Measurements from ENCODE around the gene MSI2. TPM values are rescaled to one million over a fixed set of nuclear protein-coding genes. Genes with fewer than 3 reads are reported as not detected.

The MSI2 gene
- total and polyA plus RNA-seq, 9 of the 15 experiments (the other 6 are each of a cell fraction or from before 2014, with no cell fraction given), result 4.6 to 61.8 (median 42.4) TPM

DNA sequence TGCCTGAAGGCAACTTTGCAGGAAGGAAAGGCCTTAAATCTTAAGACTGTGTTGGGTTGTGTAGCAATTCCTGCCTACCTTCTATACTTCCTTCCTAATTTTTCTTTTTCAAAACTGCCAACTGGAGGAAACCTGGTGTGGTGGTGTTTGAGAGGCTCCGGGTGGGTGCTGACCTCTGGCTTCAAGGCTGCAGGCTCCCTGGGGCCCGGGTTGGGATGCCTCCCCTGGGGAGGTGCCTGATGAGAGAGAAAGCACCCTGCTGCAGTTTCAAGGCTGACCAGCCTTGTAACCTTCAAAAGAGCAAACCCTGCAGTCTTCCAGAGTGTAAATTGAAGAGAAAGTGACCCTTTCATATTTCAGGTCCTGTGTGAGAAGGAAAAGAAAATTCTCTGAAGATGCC lies 55.9 kb downstream of the MSI2 start:
- ATAC-seq (no peak), FAIRE-seq (no peak), DNase-seq (ENCODE audit: extremely low read depth in 1 of 4, low spot score in 3 of 4) (no peak)
- TF ChIP-seq ATF7 (IDR thresholded peaks at IDR 0.05) (no peak), ZZZ3 (IDR thresholded peaks at IDR 0.05) (no peak), MBD2 (IDR thresholded peaks at IDR 0.05; ENCODE audit: borderline replicate concordance, low read depth) (no peak), LEF1 (IDR thresholded peaks at IDR 0.05) (no peak)
- H3K79me2 ChIP-seq (ENCODE audit: control insufficient read depth, insufficient read depth, low read length), result peaks cover 7% of the 10 kb centered on the region; the same call in 1 of the 3 replicates
- no peak overlapping the region for H3K27ac ChIP-seq (ENCODE audit: extremely low read depth, low read depth, low read length)
- H3K27me3 ChIP-seq (ENCODE audit: control insufficient read depth in 2 of 2, insufficient read depth in 2 of 2, low read length in 2 of 2), result no peaks in the 10 kb centered on the region
- WGBS (ENCODE audit: insufficient coverage, low coverage, missing lambda C conversion rate), result 50% methylated on average over 1 of the region's 2 CpGs
- H3K4me2 ChIP-seq (ENCODE audit: insufficient read depth, low read length), result no peak overlapping the region
- H4K20me1 ChIP-seq (replicated peaks; ENCODE audit: control insufficient read depth, insufficient read depth, low read length), result 0 out of 2 replicates have a peak, but pooled peaks cover 11% of the 10 kb centered on the region
- H3K4me3 ChIP-seq, result no peak overlapping the region
- no peak overlapping the region for H3K9ac ChIP-seq (ENCODE audit: insufficient read depth in 1 of 2, low read depth in 2 of 2, low read length in 2 of 2)
- H2AFZ ChIP-seq (ENCODE audit: low read depth, low read length), result no peak overlapping the region
- intact Hi-C loops (cut with micrococcal nuclease), result no loop called here
- ChIA-PET POLR2A (no interaction called here), CTCF (ENCODE audit: low intra/inter-chr PET ratio) (no interaction called here)
- in situ Hi-C loops (cut with MboI), result no loop called here
- H3K36me3 ChIP-seq (ENCODE audit: control insufficient read depth, insufficient read depth, low read length), result peaks cover 32% of the 10 kb centered on the region; the same call in 2 of the 3 replicates
- H3K9me1 ChIP-seq (ENCODE audit: control insufficient read depth, insufficient read depth, low read length), result no peaks in the 10 kb centered on the region
- H3K9me3 ChIP-seq (replicated peaks; ENCODE audit: control insufficient read depth, insufficient read depth, low read depth, low read length), result no peaks in the 10 kb centered on the region
- H3K4me1 ChIP-seq (replicated peaks in 1 of 2; ENCODE audit: control insufficient read depth in 2 of 2, insufficient read depth in 2 of 2, low read length in 2 of 2), result no peaks in the 10 kb centered on the region
- BruUV-seq (replicated peaks), result no TSS peak

GRCh38 chr17:57313097-57313835 lies 56.9 kb downstream of the MSI2 start:
- Histone ChIP-seq H4K20me1 (replicated peaks; ENCODE audit: control insufficient read depth, insufficient read depth, low read length) (0 out of 2 replicates have a peak, but pooled peaks cover 11% of the 10 kb centered on the region), H2AFZ (ENCODE audit: low read depth, low read length) (no peak overlapping the region), H3K27ac (ENCODE audit: extremely low read depth, low read depth, low read length) (no peak overlapping the region), H3K9me3 (replicated peaks; ENCODE audit: control insufficient read depth, insufficient read depth, low read depth, low read length) (no peaks in the 10 kb centered on the region), H3K27me3 (ENCODE audit: control insufficient read depth in 2 of 2, insufficient read depth in 2 of 2, low read length in 2 of 2) (no peaks in the 10 kb centered on the region), H3K4me3 (no peak overlapping the region), H3K79me2 (ENCODE audit: control insufficient read depth, insufficient read depth, low read length) (peaks cover 7% of the 10 kb centered on the region; the same call in 1 of the 3 replicates), H3K4me1 (replicated peaks in 1 of 2; ENCODE audit: control insufficient read depth in 2 of 2, insufficient read depth in 2 of 2, low read length in 2 of 2) (no peaks in the 10 kb centered on the region), H3K9ac (ENCODE audit: insufficient read depth in 1 of 2, low read depth in 2 of 2, low read length in 2 of 2) (no peak overlapping the region), H3K9me1 (ENCODE audit: control insufficient read depth, insufficient read depth, low read length) (no peaks in the 10 kb centered on the region), H3K4me2 (ENCODE audit: insufficient read depth, low read length) (no peak overlapping the region), H3K36me3 (ENCODE audit: control insufficient read depth, insufficient read depth, low read length) (peaks cover 27% of the 10 kb centered on the region; the same call in 2 of the 3 replicates)
- POLR2A ChIA-PET, result no interaction called here
- in situ Hi-C loops (cut with MboI), result no loop called here
- FAIRE-seq (no peak), DNase-seq (ENCODE audit: extremely low read depth in 1 of 4, low spot score in 3 of 4) (no peak), ATAC-seq (no peak)
- CTCF ChIA-PET (ENCODE audit: low intra/inter-chr PET ratio), result no interaction called here
- intact Hi-C loops (cut with micrococcal nuclease), result no loop called here
- no TSS peak for BruUV-seq (replicated peaks)
- WGBS (ENCODE audit: insufficient coverage, low coverage, missing lambda C conversion rate), result 92% methylated on average over 12 of the region's 12 CpGs
- no peak for TF ChIP-seq JUND (IDR thresholded peaks at IDR 0.05; ENCODE audit: borderline replicate concordance, low read depth, low read length)
- no peak for TF ChIP-seq JUND (tag; IDR thresholded peaks at IDR 0.05; ENCODE audit: borderline replicate concordance, low read depth, low read length)
- TF ChIP-seq, protein P1, sequence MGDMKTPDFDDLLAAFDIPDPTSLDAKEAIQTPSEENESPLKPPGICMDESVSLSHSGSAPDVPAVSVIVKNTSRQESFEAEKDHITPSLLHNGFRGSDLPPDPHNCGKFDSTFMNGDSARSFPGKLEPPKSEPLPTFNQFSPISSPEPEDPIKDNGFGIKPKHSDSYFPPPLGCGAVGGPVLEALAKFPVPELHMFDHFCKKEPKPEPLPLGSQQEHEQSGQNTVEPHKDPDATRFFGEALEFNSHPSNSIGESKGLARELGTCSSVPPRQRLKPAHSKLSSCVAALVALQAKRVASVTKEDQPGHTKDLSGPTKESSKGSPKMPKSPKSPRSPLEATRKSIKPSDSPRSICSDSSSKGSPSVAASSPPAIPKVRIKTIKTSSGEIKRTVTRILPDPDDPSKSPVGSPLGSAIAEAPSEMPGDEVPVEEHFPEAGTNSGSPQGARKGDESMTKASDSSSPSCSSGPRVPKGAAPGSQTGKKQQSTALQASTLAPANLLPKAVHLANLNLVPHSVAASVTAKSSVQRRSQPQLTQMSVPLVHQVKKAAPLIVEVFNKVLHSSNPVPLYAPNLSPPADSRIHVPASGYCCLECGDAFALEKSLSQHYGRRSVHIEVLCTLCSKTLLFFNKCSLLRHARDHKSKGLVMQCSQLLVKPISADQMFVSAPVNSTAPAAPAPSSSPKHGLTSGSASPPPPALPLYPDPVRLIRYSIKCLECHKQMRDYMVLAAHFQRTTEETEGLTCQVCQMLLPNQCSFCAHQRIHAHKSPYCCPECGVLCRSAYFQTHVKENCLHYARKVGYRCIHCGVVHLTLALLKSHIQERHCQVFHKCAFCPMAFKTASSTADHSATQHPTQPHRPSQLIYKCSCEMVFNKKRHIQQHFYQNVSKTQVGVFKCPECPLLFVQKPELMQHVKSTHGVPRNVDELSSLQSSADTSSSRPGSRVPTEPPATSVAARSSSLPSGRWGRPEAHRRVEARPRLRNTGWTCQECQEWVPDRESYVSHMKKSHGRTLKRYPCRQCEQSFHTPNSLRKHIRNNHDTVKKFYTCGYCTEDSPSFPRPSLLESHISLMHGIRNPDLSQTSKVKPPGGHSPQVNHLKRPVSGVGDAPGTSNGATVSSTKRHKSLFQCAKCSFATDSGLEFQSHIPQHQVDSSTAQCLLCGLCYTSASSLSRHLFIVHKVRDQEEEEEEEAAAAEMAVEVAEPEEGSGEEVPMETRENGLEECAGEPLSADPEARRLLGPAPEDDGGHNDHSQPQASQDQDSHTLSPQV (IDR thresholded peaks at IDR 0.05), result no peak
- no peak for TF ChIP-seq PREB (CRISPR knock-in tag; IDR thresholded peaks at IDR 0.05)
- TF ChIP-seq KAT8 (IDR thresholded peaks at IDR 0.05; ENCODE audit: low read depth), result no peak

All from K562 (cell line).